ENCODE measurements around the gene TRAF3.

GRCh38 chr14:102817942-102818940 lies 41.0 kb downstream of the TRAF3 start:
- TF ChIP-seq CTCF (IDR thresholded peaks at IDR 0.05) (no peak), POLR2AphosphoS5 (IDR thresholded peaks at IDR 0.05; ENCODE audit: low read depth, low read length) (no peak), SIN3A (IDR thresholded peaks at IDR 0.05; ENCODE audit: borderline replicate concordance, insufficient read depth, low read depth, low read length) (no peak), TCF7L2 (IDR thresholded peaks at IDR 0.05; ENCODE audit: low read depth, low read length) (no peak)
- TF ChIP-seq, protein P1, sequence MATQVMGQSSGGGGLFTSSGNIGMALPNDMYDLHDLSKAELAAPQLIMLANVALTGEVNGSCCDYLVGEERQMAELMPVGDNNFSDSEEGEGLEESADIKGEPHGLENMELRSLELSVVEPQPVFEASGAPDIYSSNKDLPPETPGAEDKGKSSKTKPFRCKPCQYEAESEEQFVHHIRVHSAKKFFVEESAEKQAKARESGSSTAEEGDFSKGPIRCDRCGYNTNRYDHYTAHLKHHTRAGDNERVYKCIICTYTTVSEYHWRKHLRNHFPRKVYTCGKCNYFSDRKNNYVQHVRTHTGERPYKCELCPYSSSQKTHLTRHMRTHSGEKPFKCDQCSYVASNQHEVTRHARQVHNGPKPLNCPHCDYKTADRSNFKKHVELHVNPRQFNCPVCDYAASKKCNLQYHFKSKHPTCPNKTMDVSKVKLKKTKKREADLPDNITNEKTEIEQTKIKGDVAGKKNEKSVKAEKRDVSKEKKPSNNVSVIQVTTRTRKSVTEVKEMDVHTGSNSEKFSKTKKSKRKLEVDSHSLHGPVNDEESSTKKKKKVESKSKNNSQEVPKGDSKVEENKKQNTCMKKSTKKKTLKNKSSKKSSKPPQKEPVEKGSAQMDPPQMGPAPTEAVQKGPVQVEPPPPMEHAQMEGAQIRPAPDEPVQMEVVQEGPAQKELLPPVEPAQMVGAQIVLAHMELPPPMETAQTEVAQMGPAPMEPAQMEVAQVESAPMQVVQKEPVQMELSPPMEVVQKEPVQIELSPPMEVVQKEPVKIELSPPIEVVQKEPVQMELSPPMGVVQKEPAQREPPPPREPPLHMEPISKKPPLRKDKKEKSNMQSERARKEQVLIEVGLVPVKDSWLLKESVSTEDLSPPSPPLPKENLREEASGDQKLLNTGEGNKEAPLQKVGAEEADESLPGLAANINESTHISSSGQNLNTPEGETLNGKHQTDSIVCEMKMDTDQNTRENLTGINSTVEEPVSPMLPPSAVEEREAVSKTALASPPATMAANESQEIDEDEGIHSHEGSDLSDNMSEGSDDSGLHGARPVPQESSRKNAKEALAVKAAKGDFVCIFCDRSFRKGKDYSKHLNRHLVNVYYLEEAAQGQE (IDR thresholded peaks at IDR 0.05; ENCODE audit: insufficient read depth in 1 of 2, low read depth in 2 of 2, low read length in 1 of 2), result no peak

All from Panc1 (cell line).